ENCODE measurements around the gene ITGAD. TPM values are rescaled to one million over a fixed set of nuclear protein-coding genes. Genes with fewer than 3 reads are reported as not detected.

Gene ITGAD
- total RNA-seq, 1 experiment from 2014 or later, result not detected

- TF ChIP-seq ZSCAN18 (CRISPR knock-in tag; IDR thresholded peaks at IDR 0.05) (no peak), NR2C2 (CRISPR knock-in tag; IDR thresholded peaks at IDR 0.05) (no peak), RELA (CRISPR knock-in tag; IDR thresholded peaks at IDR 0.05; ENCODE audit: borderline replicate concordance) (no peak), ERG (CRISPR knock-in tag; IDR thresholded peaks at IDR 0.05) (no peak), GTF2I (CRISPR knock-in tag; conservative IDR thresholded peaks at IDR 0.05) (no peak), ZNF281 (CRISPR knock-in tag; IDR thresholded peaks at IDR 0.05) (no peak)
Measured at GRCh38 chr16:31465788-31466370, 72.7 kb downstream of the ITGAD start (continued).

GRCh38 chr16:31466381-31466841 lies 73.3 kb downstream of the ITGAD start:
- DNase-seq (ENCODE audit: low spot score), result no peak
- H3K36me3 Mint-ChIP-seq, result peaks cover 15% of the 10 kb centered on the region; the same call in 1 of the 2 replicates
- ChIA-PET CTCF (interaction anchor here (0.6 kb wide), 1 partner anchor 62 kb away, joined by 3 read pairs; no protein-coding TSS in a partner anchor), POLR2A (no interaction called here)
- H3K4me3 Mint-ChIP-seq, result no peak overlapping the region
- no peak for ATAC-seq
- no peak overlapping the region for H3K27ac Mint-ChIP-seq
- peaks cover 12% of the 10 kb centered on the region for H3K27me3 Mint-ChIP-seq (ENCODE audit: low read depth)
- peaks cover 5% of the 10 kb centered on the region for H3K4me1 Mint-ChIP-seq
- H3K9me3 Mint-ChIP-seq, result no peaks in the 10 kb centered on the region
- no peak for TF ChIP-seq MXD4 (CRISPR knock-in tag; IDR thresholded peaks at IDR 0.05; ENCODE audit: borderline replicate concordance)
- TF ChIP-seq PRRX2 (CRISPR knock-in tag; IDR thresholded peaks at IDR 0.05), result no peak
- TF ChIP-seq TCF7 (CRISPR knock-in tag; IDR thresholded peaks at IDR 0.05; ENCODE audit: low read depth), result no peak
- no peak for TF ChIP-seq TP53 (CRISPR knock-in tag; IDR thresholded peaks at IDR 0.05)
- TF ChIP-seq USF1 (CRISPR knock-in tag; IDR thresholded peaks at IDR 0.05), result no peak
- no peak for TF ChIP-seq NFYB (CRISPR knock-in tag; conservative IDR thresholded peaks at IDR 0.05; ENCODE audit: low read depth)
- TF ChIP-seq ZSCAN18 (CRISPR knock-in tag; IDR thresholded peaks at IDR 0.05), result no peak
- no peak for TF ChIP-seq CDX4 (CRISPR knock-in tag; IDR thresholded peaks at IDR 0.05; ENCODE audit: borderline replicate concordance)
- TF ChIP-seq ATF1 (CRISPR knock-in tag; IDR thresholded peaks at IDR 0.05), result no peak
- no peak for TF ChIP-seq SP1 (CRISPR knock-in tag; conservative IDR thresholded peaks at IDR 0.05)
- TF ChIP-seq CREM (CRISPR knock-in tag; IDR thresholded peaks at IDR 0.05), result no peak
- no peak for TF ChIP-seq ZNF263 (CRISPR knock-in tag; IDR thresholded peaks at IDR 0.05; ENCODE audit: low read depth)
- TF ChIP-seq JUN (CRISPR knock-in tag; IDR thresholded peaks at IDR 0.05), result no peak
- TF ChIP-seq ZNF219 (CRISPR knock-in tag; IDR thresholded peaks at IDR 0.05; ENCODE audit: borderline replicate concordance), result no peak
- TF ChIP-seq OVOL2 (CRISPR knock-in tag; IDR thresholded peaks at IDR 0.05; ENCODE audit: borderline replicate concordance), result no peak
- TF ChIP-seq ARID4B (CRISPR knock-in tag; IDR thresholded peaks at IDR 0.05; ENCODE audit: borderline replicate concordance), result no peak
